Sciatic nerve (tissue), 2 donors: ENCODE results near the gene PHETA2. TPM values are rescaled to one million over a fixed set of nuclear protein-coding genes. Genes with fewer than 3 reads are reported as not detected.
A peak's percentile ranks its signal among the peaks of the same experiment; 100 is the strongest.
"Not testable (repeated sequence)": the region's sequence is repeated elsewhere in the genome, so short reads cannot be mapped to it uniquely, and the experiment has no call there.

Experiments
- ATAC-seq: fragments of 200-7000 bp; cut with Tn5 transposase; one replicate; pipeline ENCODE4 v1.9.1; 2020; ENCODE audit warnings: mild to moderate bottlenecking, moderate library complexity
- DNase-seq: peaks from one replicate; pipeline ENCODE4 v3.0.0-alpha.2; 2020; ENCODE audit warnings: low spot score
- intact Hi-C: fragments of 100-400 bp; cut with DNase I; formaldehyde crosslinking; loops from one replicate; pipeline ENCODE4 v1.14.2; 2022
- total RNA-seq: library from RNA; stranded (reverse); fragmentation: NEBNext Ultra II Directional; extraction: Animal tissue kit (Norgen Biotek cat#: 25700); gene quantifications from one replicate; pipeline ENCODE4 v1.2.1, GENCODE V29; 2021
- donor health status: DM: no; HTN: no; CAD: no.
- donor health status: DM: no; HTN: no; CAD: no.

PHETA2 gene
- total RNA-seq, 1 donor from 2014 or later: 12.8 TPM

DNA sequence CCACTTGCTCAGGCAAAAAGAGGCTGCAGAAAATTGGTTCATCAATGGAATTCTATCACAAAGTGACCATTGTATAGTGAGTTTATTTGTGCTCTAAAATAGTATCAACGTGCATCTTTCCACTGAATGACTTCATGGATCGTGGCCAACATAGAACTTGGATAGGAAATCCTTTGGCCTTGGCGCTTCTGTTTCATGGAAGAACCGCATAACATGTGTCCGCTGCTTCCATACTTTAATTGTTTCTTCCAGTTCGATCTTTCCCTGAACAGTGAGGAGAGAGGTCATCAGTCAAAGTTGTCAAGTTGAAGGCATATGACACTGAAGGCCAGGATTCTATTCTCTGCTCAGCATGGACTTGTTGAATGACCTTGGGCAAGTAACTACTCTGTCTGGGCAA is 12.0 kb downstream of the PHETA2 start:
- intact Hi-C loops: no loop called here

DNA sequence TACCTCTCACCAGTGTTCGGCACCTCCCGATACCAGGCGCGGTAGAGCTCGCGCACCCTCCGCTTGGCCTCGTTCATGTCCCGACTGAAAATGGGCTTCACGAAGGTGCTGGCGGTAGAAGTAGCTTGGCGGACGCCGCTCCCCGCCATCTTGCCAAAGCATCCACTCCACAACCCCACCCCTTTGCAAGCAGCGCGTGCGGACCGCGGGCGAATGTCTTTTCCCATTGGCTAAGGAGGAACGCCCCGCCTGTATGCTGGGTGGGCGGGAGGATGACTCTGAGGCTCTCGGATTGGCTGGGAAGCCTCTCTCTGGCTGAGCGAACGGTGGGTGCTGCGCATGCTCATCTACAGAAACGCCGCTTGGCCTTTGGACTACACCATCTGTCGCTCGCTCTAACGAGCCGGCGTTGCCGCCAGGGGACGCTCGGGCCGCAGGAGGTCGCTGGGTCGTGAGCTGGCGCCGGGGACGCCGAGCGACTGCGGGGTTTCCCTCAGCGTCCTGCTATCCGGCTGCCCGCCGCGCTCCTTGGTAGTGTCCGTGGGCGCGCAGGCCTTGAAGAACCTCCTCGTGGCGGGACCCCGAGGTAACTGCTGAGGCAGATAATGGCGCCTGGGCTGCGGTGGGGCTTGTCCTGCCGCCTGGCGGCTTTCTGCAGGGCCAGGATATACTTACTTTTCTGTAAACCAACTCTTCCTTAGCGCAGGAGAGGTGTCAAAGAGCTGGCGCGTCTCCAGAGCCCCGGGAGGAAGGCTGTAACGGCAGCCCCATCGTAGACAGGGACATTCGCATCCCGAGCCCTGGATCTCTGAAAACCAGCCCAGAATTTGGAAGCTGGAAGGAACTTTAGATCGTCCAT is 16.8 kb downstream of the PHETA2 start, which contains the start of gene NDUFA6:
Gene NDUFA6, minus strand, starts transcription at position 177 of the 859 bp plus-strand sequence. Its CDS starts 28 bp downstream, at position 149.
- DNase-seq: peak; percentile 98
- intact Hi-C loops: loop anchor here (10.0 kb wide), 1 partner anchor 344 kb away; the partner anchor contains the start of gene NFAM1
- ATAC-seq: peak; percentile 98

More for the DNA sequence above, 12.0 kb downstream of the PHETA2 start:
- ATAC-seq (no peak), DNase-seq (no peak)

DNA sequence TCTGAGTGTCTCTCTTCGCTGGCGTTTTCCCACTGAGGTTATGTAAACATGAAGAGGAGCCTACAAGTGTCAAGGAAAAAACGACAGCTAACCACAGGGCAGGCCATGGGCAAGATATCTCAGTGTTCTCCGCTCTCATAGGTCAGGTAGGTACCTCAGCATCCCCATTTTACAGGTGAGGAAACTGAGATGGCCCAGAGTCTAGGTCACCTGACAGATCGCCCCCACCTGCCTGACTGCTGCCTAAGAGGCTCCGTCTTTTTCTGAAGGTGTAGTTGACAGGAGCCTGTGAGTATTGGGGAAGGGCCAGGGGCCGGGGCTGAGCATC is 17.4 kb downstream of the PHETA2 start:
- intact Hi-C loops: loop anchor here (10.0 kb wide), 1 partner anchor 343 kb away; the partner anchor contains the start of gene NFAM1
- ATAC-seq (no peak), DNase-seq (no peak)

DNA sequence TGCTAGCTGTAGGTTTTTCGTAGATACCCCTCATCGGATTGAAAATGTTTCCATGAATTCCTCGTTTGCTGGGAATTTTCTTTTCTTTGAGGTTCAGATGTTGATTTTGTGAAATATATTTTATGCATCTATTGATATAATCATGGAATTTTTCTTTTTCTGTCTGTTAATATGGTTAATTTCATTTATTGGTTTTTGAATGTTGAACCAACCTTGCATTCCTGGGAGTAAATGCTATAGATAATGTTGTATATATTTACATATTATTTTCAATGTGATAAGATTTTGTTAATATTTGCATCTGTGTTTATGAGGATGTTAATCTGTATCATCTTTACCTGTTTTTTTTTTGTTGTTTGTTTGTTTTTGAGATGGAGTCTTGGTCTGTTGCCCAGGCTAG is 27.2 kb downstream of the PHETA2 start:
- DNase-seq (no peak), ATAC-seq (no peak)
- intact Hi-C loops: no loop called here

DNA sequence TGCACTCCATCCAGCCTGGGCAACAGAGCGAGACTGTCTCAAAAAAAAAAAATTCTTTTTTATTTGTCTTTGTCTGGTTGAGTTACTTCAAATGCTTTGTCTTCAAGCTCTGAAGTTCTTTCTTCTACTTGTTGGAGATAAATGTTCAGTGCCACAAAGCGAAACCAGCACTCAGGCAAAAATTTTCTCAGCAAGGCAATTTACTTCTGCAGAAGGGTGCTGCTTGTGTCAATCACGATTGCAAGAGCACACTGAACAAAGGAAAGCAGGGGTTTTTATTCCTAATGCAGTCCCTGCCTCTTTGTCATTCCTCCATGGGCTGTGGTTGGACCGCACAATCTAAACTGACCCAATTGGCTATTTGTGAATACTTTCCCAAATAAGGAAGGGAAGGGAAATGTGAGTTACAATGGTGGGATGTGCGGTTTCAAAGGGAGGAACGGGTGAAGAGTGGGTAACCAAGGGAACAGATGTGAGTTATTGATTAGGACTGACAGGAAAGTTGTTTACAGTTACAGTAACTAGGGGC is 30.3 kb downstream of the PHETA2 start:
- intact Hi-C loops: not testable (repeated sequence)

DNA sequence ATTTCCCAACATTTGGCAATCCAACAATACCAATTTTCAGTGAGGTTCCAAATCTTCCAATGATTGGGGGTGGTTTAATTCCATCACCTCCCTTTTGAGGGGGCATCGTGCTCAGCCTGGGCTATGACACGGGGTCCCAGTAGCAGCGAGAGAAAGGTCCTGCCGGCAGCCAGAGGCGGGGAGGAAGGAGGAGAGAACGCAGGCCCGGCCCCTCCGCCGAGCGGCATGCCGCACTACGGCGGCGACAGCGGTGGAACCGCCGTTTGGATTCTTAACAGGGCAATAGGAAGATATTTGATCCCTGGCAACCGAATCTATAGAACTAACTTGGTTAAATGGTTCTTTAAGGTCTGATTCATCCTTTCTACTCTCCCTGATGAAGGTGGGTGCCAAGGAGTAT is 34.8 kb downstream of the PHETA2 start:
- intact Hi-C loops: no loop called here
- ATAC-seq (no peak), DNase-seq (no peak)

More for the DNA sequence above, 30.3 kb downstream of the PHETA2 start:
- not testable (repeated sequence) for ATAC-seq, DNase-seq

DNA sequence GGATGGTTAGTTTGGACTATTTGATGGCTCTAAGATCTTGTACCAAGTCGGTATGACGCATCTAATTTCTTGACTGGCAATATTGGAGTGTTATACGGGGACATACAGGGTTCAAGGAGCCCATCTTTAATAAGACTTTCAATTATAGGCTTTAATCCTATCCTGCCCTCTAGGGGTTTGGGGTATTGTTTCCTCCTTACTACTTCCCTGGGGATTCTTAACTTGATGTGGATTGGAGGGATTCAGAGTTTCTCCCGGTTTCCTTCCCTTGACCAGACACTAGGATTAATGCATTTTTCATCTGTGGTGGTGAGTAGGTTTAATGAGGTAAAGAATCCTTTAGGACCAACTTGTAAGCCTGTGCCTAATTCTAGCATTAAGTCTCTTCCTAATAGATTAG is 37.8 kb downstream of the PHETA2 start:
- ATAC-seq: no peak
- DNase-seq: no peak
- intact Hi-C loops: no loop called here

DNA sequence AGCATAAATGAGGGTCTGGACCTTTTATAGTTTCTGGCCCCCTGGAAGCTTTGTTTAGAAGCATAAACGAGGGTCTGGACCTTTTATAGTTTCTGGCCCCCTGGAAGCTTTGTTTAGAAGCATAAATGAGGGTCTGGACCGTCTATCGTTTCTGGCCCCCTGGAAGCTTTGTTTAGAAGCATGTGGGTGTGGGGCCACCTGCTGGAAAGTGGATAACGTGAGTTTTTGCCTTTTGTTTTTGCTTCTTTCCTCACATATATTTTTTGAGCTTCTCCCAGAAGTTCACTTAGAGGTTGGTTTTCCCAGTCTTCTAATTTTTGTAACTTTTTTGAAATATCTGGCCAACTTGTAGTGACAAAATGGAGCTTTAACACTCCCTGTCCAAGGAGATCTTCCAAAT is 38.7 kb downstream of the PHETA2 start:
- DNase-seq, intact Hi-C loops, ATAC-seq: not testable (repeated sequence)

DNA sequence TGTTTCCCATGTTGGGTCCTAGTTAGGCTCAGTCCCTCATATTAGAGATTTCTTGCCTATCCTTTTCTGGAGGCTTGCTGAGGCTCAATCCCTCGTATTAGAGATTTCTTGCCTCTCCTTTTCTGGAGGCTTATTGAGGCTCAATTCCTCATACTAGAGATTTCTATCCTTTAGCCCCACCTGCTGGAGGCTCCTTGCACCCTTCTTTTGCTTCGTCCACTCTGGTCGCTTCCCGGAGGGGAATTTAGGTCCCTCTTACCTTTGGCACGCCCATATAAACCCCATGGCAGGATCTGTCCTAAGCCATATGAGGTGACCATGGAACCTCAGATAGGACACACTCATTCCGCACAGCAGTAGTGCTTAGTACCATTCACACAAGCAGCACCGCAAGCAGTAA is 40.7 kb downstream of the PHETA2 start:
- intact Hi-C loops: no loop called here
- DNase-seq: no peak
- ATAC-seq: no peak

DNA sequence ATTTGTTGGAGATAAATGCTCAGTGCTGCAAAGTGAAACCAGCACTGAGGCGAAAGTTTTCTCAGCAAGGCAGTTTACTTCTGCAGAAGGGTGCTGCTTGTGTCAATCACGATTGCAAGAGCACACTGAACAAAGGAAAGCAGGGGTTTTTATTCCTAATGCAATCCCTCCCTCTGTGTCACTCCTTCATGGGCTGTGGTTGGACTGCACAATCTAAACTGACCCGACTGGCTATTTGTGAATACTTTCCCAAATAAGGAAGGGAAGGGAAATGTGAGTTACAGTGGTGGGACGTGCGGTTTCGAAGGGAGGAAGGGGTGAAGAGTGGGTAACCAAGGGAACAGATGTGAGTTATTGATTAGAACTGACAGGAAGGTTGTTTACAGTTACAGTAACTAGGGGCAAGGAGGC is 41.4 kb downstream of the PHETA2 start:
- intact Hi-C loops, ATAC-seq, DNase-seq: not testable (repeated sequence)

DNA sequence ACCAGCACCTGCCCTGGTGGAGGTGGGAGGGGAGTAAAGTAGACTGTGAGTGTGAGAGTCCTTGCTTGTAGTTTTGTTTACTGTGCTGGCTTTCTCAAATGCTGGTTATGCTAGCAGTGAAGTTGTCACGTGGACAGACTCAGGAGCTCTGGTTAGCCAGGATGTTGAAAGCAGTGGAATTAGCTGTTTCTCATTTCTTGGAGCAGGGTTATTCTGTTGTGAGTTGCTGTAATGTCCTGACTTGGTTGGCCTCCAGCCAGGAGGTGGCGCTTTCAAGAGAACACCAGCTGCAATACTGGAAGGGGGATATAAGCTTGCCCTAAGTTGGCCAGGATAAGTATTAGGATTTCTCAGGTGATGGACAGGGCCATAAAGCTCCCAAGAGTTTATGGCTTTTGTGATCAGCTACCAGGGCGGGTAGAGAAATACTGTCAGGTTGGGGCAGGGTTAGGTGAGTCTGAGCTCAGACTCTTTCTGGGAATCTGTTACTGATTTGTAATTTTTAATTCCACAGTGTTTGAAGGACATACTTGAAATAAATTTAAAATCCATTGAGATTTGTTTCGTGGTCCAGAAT is 42.9 kb downstream of the PHETA2 start:
- ATAC-seq: no peak
- DNase-seq: no peak
- intact Hi-C loops: no loop called here

DNA sequence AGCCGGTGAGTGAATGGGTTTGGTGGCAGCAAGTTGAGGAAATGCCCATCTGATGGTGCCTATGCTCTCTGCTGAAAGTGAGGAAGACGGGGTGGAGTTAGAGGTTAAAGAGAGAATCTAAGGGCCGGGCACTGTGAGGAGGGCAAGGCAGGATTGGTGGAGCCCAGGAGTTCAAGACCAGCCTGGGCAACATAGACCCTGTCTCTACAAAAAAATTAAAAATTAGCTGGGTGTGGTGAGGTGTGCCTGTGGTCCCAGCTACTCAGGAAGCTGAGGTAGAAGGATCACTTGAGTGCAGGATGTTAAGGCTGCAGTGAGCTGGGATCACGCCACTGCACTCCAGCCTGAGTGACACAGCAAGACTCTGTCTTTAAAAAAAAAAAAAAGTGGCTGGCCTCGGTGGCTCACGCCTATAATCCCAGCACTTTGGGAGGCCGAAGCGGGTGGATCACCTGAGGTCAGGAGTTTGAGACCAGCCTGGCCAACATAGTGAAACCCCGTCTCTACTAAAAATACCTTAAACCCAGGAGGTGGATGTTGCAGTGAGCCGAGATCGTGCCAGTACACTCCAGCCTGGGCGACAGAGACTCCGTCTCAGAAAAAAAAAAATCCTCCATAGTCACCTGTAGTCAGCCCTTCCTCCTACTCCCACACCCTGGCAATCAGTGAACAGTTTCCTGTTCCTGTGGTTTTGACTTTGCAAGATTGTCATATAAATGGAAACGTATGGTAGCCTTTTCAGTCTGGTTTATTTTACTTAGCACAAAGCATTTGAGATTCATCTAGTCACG is 46.4 kb downstream of the PHETA2 start:
- ATAC-seq, intact Hi-C loops: not testable (repeated sequence)
- peak; percentile 12 for DNase-seq

DNA sequence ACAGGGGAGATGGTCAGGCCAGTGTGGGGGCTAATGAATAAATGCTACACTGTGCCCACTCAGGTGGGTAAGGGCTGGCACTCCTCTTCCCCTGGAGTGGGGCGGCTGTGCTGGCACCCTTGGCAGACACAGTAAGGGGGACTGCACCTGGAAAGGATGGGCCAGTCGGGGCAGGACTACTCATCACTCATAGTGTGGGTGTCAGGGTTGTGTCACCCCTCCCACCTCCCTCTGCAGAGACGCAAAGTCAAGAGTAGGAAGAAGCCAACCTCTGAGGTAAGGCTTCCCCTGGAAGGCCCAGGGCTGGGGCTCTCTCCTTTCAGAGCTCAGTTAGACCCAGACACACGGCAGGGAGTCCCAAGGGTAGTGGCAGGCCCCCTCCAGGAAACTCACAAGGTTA is 49.5 kb downstream of the PHETA2 start:
- ATAC-seq, intact Hi-C loops: not testable (repeated sequence)

DNA sequence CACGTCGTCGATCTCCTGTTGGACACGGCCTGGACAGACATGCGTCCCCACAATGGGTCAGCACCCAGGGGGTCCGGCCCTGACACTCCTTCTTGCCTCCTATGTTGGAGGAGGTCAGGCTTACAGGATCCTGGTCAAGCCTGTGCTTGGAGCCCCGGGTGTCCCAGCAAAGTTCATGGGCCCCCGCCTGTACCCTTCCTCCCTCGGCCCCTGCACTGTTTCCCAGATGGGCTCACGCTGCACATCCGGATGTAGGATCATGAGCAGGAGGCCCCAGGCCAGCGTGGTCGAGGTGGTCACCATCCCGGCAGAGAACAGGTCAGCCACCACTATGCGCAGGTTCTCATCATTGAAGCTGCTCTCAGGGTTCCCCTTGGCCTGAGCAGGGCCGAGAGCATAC is 53.6 kb downstream of the PHETA2 start:
- intact Hi-C loops: no loop called here
- DNase-seq: no peak
- ATAC-seq: no peak

More for the DNA sequence above, 49.5 kb downstream of the PHETA2 start:
- not testable (repeated sequence) for DNase-seq

DNA sequence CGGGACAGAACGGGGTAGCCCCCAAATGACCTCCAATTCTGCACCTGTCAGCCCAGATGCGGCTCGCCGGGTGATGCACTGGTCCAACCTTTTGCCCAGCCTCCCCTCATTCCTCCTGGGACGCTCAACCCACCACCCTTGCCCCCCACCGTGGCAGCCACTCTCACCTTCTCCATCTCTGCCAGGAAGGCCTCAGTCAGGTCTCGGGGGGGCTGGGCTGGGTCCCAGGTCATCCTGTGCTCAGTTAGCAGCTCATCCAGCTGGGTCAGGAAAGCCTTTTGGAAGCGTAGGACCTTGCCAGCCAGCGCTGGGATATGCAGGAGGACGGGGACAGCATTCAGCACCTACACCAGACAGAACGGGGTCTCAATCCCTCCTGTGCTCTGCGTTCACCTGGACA is 54.0 kb downstream of the PHETA2 start:
- DNase-seq, intact Hi-C loops, ATAC-seq: not testable (repeated sequence)
